Measurements from ENCODE around the gene ATOH8.
A peak's percentile ranks its signal among the peaks of the same experiment; 100 is the strongest.

The ATOH8 gene

DNA sequence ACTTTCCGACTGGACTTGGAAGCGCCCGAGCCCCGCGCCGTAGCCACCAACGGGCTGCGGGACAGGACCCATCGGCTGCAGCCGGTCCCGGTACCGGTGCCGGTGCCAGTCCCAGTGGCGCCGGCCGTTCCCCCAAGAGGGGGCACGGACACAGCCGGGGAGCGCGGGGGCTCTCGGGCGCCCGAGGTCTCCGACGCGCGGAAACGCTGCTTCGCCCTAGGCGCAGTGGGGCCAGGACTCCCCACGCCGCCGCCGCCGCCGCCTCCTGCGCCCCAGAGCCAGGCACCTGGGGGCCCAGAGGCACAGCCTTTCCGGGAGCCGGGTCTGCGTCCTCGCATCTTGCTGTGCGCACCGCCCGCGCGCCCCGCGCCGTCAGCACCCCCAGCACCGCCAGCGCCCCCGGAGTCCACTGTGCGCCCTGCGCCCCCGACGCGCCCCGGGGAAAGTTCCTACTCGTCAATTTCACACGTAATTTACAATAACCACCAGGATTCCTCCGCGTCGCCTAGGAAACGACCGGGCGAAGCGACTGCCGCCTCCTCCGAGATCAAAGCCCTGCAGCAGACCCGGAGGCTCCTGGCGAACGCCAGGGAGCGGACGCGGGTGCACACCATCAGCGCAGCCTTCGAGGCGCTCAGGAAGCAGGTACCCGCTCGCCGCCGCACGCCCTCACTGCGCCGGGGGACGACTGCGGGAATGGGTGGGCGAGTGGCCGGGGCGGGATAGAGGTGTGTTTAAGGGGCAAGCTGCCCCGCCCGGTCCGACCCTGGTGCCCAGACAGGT is 713 bp downstream of the ATOH8 start:
- DNase-seq (ENCODE audit: low spot score) = peak; percentile 56

DNA sequence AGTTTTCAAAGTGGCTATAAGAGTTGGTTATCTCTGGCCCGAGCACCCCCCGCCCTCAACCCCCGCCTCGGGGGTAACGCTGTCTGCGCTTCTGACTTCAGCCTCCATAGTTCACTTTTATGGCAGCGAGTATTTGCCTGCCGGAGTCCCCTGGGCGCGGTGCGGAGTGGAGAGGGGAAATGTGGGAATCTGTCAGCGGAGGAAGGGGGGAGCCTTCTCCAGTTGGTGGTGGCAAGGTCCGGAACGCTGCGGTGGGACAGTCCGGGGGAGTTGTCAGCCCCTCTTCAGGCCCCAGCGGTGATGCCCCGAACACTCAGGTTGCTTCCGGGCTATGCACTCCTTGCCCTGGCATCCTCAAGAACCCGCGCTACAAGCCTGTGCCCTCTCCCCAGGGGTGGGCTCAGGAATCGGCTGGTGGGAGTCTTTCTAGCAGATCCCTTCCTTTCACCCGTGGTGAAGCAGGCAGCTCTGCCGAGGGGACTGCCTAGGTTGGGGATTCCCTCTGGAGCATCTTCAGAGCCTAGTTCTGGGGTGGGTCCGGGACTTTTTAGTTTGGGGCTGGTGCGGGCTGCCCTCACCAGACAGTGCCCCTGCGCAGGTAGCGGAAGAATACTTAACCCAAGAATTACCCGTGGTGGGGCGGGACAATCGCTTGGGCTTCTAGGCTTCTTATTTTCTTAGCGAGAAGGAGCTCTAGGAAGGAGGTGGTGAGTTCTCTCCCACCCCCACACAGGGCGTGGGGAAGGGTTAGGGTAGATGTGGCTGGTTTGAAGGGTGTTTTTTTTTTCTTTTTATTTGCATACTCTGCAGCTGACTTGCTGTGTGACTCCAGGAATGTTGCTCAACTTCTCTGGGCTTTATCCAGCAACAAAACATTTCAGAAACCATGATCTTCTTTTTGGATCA is 1.6 kb downstream of the ATOH8 start:
- no peak for DNase-seq (ENCODE audit: low spot score)

DNA sequence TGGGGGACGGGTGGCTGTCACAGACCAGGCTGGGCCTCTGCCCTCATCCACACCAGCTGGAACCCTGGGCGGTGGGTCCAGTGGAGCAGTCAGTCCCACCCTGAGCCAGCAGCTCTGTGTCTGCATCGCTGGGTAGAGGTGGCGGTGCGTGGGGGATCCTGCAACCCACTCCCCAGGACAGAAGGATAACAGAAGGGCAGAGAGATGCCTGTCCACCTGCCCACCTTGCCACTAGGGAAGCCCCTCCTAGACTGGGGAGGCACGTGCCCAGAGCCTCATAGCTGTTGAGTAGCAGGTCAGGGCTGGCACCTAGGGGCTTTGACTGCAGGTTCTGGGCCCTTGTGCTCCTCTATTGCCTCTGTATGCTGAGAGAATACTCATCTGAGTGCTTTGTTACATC is 2.4 kb downstream of the ATOH8 start:
- DNase-seq (ENCODE audit: low spot score) = no peak

DNA sequence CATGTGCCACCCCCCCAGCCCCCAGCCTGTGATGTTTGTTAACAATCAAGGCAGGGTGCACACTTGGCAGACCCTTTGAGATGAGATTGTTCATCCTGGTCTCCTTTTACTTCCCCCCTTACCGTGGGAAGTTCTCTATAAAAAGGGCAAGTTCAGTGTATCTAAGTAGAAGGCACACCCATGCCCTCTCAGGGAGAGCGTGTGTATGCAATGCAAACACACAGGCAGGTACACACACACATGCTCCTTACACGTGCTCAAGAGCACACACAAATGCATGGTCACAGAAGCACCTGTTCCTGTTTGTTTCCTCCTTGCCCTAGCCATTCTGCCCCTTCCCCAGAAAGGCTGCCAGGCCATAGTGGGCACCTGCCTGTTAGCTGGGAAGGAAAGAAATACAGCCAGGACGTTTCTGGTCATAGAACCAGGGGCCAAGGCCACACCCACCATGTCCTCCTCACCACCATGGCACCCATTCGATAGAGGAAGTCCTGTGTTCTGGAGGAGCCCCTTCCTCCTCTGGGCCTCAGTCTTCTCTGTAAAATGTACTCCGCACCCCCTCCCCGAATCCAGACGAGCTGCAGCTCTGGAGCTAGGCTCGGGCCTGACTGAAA is 3.1 kb downstream of the ATOH8 start:
- no peak for DNase-seq (ENCODE audit: low spot score)

DNA sequence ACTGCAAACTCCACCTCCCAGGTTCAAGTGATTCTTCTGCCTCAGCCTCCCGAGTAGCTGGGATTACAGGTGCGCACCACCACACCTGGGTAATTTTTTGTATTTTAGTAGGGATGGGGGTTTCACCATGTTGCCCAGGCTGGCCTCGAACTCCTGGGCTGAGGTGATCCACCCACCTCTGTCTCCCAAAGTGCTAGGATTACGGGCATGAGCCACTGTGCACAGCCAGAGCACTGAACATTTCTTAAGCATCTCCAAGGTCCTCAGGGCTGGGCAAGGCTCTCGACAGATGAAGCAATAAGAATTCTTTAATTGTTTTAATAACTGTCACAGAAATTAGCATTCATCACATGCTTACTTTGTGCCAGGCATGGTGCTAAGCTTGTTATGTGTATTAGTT is 4.1 kb downstream of the ATOH8 start:
- DNase-seq (ENCODE audit: low spot score) = no peak

DNA sequence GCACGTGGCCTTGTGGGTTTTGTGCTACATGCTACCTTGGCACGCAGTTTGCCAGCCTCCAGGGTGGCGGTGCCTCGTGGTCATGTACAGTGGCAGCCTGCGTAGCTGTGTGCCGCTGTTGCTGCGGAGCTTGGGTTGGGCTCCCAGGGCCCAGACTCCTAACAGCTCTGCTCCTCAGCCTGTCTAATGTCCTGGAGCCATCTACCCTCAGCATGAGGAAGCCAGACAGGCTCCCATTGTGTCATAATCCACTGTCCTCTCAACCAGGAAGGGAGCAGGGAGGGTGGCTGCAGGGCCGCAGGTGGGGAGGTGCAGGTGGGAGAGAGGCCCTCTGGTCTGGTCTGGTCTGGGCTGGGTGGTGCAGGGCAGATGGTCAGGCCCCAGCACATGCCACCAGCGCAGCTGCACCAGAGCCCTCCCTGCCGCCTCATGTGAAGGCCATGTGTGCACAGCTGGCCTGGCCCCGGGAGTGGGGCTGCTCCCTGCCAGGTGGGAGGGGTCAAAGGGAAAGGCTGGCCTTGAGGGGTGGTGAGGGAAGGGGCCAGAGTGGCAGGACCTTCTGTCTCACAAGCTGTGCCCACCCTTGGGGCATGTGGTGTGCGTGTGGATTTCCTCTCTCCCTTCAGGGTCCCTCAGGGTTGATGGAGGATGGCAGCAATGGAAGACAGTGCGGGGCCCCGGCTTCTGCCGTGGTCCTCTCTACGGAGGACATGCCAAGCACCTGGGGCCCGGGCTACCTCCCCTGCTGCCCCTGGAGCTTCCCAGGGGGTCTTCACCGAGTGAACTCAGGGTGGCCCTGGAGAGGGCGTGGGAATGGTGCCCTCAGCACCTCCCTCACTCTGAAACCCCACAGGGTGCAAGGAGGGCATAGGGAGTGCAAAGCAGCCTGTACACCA is 4.8 kb downstream of the ATOH8 start:
- no peak for DNase-seq (ENCODE audit: low spot score)

DNA sequence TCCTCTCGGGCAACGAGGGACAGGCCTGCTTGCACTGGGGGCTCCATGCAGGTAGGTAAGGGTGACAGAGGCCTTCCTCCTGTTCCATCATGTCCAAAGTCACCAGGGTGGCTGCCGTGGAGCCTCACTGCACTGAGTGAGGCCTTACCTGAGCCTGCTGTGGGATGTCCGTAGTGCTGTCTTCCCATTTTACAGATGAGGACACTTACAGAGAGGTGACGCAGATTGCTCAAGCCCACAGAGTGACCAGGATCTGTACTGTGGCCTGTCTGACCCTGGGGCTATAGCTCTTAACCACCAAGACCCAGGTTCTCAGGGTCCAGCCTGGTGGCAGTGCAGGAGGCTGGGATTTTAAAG is 5.4 kb downstream of the ATOH8 start:
- no peak for DNase-seq (ENCODE audit: low spot score)

DNA sequence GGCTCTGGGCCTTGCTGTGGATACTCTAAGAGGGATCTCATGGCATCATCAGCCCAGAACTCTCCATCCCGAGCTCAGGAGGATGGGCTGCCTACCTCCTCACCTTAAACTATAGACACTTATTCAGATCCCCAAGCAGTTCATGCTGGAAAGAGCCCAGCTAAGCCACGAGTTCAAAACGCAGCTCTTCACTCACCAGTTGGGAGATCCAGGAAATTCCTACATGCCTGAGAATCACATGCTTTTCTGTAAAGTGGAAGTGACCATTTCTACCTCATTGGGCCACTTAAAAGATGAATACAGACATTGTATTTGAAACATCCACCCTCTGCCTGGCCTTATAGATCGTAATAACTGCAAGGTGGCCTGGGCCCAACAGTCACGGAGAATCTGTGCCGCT is 6.6 kb downstream of the ATOH8 start:
- DNase-seq (ENCODE audit: low spot score) = no peak

DNA sequence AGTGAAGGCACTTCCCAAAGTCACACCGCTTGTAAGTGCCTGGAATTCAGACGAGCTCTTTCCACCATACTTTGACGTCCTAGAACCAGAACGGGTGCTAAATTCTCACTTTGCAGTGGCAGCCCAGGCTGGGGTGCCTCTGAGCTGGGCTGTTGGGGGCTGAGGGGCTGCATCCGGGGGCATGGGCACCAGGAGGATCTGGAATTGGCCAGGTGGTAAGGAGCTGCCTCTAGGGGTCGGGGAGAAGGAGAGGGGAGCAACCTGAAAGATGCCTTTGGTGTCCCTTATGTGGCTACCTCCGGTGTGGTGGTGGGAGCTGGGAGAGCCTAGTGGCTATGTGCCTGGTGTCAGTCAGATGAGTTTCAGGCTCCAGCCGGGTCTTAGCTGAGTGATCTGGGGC is 7.1 kb downstream of the ATOH8 start:
- no peak for DNase-seq (ENCODE audit: low spot score)

DNA sequence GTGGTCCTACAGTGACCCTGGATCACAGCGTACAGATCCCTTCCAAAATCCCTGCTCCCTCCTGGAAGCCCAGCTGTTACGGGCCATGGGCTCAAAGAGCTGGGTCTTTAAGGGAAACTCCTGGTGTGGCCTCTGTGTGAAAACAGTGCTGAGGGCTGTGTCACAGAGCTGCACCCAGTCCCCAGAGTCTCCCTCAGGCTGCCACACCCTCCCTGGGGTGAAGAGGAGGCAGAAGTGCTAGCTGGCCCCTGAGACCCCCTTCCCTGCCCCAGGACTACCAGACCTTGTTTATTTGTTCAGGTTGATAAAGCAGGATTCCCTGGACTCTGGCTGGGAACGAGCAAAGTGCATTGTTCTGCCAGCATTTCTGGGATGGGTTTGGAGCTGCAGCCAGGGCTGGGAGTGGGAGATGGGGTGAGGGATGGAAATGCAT is 7.7 kb downstream of the ATOH8 start:
- no peak for DNase-seq (ENCODE audit: low spot score)

DNA sequence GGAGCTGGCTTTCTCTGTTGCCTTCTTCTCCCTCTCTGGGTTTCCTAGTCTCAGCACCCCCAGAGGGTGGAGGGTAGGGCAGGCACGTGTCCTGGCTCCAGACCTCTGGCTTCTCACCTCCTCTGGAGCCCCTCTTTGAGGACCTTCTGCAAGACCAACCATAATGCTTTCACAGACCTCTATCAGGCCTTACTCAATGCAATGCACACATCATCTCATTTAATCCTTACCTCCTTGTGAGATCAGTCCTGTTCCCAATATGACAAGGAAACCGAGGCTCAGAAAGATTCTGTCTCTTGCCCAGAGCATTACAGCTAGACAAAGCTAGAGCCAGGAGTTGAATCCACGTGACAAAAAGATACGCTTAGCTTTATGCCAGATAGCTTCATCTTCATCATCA is 8.2 kb downstream of the ATOH8 start:
- no peak for DNase-seq (ENCODE audit: low spot score)

DNA sequence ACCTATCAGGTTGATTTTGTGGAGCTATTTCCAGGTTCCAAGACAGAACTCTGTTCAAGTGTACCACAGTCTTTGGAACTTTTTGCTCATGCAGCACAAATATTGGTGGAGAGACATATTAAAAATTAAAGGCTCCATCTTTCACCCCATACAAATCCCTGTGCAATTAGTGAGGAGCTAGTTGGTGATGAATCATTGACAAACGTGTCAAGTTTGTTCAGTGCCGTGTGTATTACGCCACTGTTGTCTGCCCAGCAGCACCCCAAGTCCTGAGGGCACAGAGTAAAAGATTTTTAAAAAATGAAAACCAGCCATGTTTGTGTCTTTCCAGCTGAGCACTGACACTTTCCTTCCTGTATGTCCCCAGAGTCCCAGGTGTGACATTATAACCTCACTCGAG is 9.3 kb downstream of the ATOH8 start:
- no peak for DNase-seq (ENCODE audit: low spot score)

DNA sequence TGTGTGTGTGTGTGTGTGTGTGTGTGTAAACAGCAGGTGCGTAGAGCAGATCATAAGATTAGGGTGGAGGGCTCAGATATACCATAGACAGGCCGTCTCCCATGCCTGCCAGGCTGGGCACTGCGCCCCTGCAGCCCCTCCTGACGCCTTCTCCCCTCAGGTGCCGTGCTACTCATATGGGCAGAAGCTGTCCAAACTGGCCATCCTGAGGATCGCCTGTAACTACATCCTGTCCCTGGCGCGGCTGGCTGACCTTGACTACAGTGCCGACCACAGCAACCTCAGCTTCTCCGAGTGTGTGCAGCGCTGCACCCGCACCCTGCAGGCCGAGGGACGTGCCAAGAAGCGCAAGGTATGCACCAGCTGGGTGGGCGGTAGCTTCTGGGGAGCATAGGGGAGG is 10.0 kb downstream of the ATOH8 start:
- DNase-seq (ENCODE audit: low spot score) = peak; percentile 57

DNA sequence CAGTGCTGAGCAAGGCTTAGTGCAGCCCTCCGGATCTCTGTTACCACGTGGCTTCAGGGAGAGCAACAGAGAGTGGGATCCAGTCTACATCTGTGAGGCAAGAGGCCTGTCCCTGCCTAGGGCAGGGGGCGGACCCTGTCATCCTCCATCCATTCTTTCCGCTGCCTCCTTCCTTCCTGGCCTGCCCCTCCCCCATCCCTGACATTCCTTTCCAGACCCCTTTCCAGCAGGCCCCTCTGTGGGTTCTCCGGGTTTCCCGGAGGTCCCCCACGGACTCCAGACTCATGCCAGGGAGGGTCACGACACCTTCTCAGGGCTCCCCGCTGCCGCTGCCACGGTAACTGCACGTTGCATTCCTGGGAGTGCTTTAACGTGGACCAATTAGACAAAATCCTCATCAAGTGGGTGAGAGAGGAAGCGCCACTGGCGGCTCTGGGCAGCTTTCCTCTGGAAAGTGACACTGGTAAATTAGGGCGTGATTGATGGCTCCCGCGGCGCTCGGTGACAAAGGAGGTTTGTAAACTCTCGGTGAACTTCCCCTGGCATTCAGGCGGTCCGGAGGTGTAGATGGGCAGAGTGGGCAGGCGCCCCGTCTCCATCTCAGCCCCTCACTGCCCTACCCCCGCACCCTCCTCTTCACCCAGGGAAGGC is 11.4 kb downstream of the ATOH8 start:
- DNase-seq (ENCODE audit: low spot score) = no peak

DNA sequence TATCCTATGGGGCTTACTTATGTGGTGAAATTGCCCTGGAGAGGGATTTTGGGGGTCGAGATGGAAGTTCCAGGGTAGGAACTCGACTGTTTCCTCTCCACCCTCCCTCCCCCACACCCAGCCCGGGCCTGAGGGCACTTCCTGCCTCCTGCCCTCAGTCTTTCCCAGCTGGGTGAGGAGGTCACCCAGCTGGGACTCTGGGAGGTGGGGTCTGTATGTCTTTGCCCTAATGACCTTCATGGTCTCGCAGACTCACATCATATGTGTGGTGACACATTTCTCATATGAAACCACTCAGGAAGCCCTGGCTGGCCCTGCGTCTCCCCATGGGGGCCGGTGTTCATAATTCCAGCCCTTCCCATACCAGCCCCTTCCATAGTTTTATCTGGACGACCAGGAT is 12.4 kb downstream of the ATOH8 start:
- no peak for DNase-seq (ENCODE audit: low spot score)

DNA sequence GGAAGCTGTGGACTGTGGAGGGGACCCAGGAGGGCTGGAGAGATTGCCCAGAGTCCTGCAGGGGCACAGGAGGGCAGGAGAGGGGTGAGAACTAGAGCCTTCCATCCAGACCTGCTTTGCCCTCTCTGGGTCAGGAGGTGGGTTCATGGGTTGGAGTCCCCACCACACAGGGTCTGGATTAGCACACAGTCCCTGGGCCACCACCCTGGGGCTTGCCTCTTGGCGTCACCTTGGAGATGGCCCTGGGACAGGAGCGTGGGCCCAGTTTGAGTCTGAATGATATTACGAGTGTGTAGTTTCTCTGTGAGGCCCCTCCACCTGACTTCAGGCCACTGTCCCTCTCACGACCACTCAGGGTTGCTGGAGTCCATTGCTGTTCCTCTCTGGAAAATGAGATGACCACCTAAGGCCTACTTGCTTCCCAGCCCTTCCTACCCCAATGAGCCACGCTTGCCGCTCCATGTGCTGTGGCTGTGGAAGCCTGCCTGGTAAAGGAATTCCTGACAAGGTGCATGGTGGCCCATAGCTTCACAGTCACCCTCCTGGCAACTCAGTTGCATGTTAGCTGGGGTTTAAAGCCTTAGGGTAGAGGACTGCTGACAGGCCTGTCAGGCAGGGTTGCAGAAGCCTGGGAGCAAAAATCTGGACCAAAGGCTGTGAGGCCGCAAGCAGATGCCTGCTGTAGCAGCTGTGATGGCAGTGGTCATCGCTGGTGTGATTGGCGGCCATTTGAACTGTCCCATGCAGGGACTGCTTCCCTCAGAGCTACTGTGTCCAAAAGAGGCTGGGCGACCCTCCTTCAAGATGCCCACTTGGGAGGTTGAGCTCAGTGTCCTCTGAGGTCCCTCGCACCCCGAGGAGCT is 14.2 kb downstream of the ATOH8 start:
- DNase-seq (ENCODE audit: low spot score) = no peak

DNA sequence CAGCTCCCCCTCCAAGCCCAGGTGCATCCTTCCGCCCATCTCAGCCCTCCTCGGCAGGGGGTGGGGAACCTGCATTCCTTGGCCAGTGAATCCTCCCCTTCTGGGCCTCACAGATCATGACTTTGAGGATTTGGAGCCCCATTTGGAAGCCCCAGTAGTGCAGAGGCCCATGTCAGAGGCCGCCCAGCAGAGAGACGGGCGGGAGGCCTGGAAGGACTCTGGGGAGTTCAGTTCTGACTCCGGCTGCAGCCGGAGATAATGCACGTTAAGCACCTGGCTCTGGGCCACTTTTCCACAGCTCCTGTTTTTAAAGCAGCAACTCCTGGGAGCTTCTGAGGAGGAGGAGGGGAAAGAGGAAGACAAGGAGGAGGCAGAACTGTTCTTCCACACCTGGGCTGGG is 14.9 kb downstream of the ATOH8 start:
- DNase-seq (ENCODE audit: low spot score) = peak; percentile 82

DNA sequence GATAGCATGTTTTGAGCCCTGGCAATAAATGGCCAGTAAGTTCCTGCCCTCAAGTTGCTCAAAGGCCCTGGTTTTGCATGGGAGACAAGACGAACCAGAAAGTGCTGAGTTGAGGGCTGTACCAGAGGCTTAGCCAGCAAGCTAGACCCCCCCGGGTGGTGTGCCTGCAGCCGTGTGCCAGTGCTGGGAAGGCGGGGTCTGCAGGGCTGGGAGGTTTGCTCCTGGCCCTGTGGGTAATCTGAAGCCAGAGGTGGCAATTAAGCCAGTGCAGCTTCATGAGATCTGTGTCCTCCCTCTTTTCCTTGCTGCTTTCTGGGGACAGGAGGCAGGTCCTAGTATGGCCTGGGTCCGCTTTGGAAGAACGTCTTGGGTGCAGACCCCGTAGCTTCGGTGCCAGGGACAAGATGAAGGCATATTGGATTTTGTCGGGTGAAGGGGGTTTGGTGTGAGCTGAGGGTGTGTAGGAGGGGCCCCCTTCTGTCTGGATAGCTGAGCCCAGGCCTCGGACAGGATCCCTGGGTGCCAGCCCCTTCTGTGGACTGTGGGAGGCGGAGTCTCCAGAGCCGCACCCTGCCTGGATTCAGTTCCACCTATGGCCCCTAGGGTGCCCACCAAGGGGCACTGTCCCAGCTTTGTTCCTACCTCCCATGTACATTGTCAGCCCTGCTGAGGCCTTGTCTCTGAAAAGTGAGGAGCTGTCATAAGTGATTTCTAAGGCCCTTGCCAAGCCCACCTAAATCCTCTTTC is 15.6 kb downstream of the ATOH8 start:
- DNase-seq (ENCODE audit: low spot score) = peak; percentile 79

DNA sequence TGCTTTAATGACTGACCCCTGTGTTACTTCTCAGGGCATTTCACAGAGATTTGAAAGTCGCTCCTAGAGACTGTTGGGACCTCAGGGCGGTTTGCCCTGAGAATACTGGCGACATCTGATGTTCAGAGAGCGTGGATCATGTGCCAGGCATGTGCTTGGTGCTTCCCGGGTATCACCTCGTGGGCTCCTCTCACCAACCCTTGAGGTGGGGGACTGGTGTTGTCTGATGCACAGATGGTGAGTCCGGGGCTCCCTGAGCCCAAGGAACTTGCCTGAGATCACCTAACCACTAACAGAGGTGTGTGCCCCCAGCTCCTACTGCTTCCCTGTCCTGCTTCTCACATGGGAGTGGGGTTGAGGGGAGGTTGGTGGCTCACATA is 16.2 kb downstream of the ATOH8 start:
- no peak for DNase-seq (ENCODE audit: low spot score)

DNA sequence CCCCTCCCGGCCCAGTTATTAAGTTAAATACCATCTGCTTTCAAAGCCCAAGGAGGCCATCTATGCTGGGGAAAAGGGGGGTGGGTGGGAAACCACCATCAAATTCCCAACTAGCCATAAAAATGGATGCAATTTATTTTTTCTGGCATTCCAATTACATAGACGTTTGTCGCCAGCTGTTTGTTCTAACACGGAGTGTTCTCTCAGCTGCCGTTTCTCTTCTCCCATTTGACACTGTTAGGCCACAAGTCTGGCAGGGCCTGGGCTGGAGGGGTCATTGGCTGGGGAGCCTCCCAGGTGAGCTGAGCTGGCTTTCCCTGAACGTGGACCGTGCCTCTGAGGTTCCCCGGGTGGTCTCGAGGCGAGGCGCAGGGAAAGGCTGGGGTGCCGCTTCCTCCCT is 16.6 kb downstream of the ATOH8 start:
- DNase-seq (ENCODE audit: low spot score) = no peak
